GM12892 (cell line): Measurements from ENCODE around the gene SUN3.

Experiments
- POLR2A ChIP-seq: IDR thresholded peaks from 2 replicates; pipeline ENCODE4 v1.6.1; 2011; ENCODE audit warnings: low read depth, low read length, control low read depth
- TAF1 ChIP-seq: IDR thresholded peaks from 2 replicates; pipeline ENCODE4 v1.6.1; 2011; ENCODE audit warnings: low read depth, mild to moderate bottlenecking, control low read depth, low read length, borderline replicate concordance

- TF ChIP-seq TAF1 (no peak), POLR2A (no peak)
Observed at GRCh38 chr7:48077423-48077822, 48.5 kb upstream of the SUN3 start.
